GM19463 (cell line): Measurements from ENCODE around the gene GGTLC1.
"Not testable (repeated sequence)": the region's sequence is repeated elsewhere in the genome, so short reads cannot be mapped to it uniquely, and the experiment has no call there.

Source experiments
- ATAC-seq: cut with Tn5 transposase; IDR thresholded peaks from one replicate; pipeline ENCODE4 v1.9.1; 2021; ENCODE audit warnings: mild to moderate bottlenecking, moderate library complexity; ENCODE audit not compliant: unreplicated experiment

GGTLC1 gene

DNA sequence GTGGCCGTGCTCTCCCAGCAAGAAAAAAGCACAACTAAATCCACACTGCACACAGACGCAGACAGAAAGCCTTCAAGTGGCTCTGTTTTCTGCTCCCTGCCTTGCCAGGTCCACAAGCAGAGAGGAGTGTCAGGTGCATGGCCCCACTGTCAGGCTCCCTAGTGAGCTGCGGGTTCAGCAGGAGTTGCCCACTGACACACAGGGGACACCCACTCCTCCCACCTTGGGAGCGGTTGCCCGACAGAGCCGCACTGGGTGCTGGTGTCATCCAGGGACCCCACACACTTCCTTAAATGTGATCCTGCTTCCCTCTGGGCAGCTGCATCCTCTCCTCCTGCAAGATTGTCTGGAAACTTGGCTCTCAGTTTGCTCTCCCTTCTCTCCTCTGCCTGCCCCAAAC, 6.7 kb upstream of the GGTLC1 start:
- not testable (repeated sequence) for ATAC-seq

- not testable (repeated sequence) for ATAC-seq
Observed at GRCh38 chr20:23994001-23994633, 5.5 kb upstream of the GGTLC1 start.

GRCh38 chr20:23993440-23993839, 4.9 kb upstream of the GGTLC1 start:
- ATAC-seq: not testable (repeated sequence)

- not testable (repeated sequence) for ATAC-seq
Observed at GRCh38 chr20:23990296-23990695, 1.7 kb upstream of the GGTLC1 start.

DNA sequence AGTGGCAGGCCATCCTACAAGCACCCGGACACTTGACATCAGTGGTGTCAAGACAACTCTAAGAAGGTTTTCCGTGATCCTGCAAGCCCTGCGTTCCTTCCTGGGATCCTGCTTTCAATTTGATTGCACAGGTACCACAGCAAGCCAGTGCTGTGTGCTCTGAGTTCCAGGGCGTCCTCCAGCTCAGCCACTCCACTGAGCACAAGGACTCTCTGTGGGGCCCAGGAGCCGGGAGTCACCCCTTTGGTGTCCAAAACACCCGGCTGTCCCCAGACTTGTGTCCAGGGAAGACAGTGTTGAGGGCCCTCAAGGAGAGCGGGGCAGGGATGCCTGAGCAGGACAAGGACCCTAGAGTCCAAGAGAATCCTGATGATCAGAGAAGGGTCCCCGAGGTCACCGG, 387 bp upstream of the GGTLC1 start:
- ATAC-seq: not testable (repeated sequence)

DNA sequence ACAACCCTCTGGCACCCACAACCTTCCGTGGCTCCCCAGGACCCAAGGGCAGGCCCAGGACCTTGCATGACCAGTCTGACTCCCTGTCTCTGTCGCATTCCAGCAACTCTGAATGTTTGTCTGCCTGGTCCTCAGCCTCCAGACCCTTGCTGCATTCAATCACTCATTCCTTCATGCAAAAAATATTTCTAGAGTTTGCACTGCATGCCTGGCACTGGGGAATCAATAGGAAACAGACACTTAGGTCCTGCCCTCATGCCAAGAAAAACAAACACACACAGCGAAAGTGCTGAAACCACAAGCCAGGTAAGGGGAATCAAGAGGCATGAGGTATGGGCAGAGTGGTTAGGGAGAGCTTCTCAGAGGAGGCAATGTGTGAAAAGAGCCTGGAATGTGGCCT, 1.9 kb downstream of the GGTLC1 start:
- ATAC-seq: not testable (repeated sequence)

- ATAC-seq: not testable (repeated sequence)
Observed at GRCh38 chr20:23986310-23986709, 2.3 kb downstream of the GGTLC1 start.

DNA sequence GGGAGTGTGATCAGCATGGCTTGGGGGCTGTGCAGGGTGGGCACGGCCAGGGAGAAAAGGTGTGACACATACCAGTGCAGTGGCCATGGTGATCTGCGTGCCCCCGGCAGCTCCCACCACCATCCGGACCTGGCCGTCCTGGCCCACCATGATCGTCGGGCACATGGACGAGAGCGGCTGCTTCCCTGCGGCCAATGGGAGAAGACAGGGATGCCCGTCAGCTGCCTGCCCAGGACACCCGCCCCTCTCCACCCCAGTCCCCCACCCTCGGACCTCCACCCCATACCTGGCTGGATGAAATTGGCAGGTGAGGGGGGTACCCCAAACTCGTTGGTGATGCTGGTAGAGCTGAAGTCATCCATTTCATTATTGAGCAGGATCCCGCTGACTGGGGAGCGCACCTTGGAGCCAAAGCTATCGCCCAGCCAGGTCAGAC, 2.8 kb downstream of the GGTLC1 start:
- not testable (repeated sequence) for ATAC-seq

- not testable (repeated sequence) for ATAC-seq
Observed at GRCh38 chr20:23985066-23985789, 3.4 kb downstream of the GGTLC1 start.

DNA sequence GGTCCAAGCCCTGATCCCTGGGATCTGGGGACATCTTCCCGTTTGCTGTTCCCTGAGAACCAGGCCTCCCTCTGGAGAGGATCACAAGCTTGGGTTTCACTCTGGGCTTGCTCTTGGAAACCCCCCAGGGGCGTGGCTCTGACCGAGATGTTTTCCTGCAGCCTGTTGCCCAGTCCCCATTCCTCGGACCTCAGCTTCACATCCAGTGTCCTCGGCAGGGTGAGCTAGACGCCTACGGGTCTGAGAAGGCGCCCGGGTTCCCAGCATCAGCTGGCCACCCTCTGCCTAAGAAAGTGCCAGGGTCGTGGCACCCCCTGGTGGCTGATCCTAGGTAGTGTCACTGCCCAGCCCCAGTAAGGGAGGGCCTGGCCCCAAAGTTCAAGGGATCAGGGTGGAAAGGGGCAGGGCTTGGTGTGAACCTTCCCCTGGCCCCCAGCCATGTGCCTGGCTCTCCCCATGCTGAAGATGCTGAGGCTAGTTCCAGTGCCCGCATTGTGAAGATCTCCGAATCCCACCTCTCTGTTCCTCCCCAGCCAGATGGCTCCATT, 4.0 kb downstream of the GGTLC1 start:
- ATAC-seq: not testable (repeated sequence)

DNA sequence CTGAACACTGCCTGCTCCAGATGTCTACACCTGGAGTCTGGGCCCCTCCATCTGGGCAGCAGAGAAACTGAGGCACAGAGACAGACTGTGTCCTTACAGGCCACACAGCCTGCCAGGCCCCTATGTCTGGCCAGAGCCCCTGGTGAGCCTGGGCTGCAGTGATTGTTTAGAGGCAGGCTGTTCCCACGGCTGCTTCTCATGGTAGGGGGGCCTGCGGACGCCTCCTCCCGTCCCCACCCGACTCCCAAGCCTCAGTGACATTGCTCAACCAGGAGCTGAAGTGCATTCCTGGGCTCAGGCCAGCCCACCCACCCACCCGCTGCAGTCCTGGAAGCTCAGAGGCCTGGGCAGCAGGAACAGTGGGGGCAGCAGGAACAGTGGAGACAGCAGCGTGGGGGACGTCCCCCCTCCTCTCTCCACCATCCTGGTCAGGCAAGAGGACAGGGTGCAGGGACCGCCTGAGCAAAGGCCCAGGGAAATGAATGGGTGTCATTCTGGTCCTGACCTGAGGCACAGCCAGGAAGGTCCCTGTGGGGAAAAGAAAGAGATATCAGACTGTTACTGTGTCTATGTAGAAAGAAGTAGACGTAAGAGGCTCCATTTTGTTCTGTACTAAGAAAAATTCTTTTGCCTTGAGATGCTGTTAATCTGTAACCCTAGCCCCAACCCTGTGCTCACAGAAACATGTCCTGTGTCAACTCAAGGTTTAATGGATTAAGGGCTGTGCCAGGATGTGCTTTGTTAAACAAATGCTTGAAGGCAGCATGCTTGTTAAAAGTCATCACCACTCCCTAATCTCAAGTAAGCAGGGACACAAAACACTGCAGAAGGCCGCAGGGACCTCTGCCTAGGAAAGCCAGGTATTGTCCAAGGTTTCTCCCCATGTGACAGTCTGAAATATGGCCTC, 6.2 kb downstream of the GGTLC1 start:
- ATAC-seq: not testable (repeated sequence)

- not testable (repeated sequence) for ATAC-seq
Observed at GRCh38 chr20:23981526-23981925, 7.1 kb downstream of the GGTLC1 start.

DNA sequence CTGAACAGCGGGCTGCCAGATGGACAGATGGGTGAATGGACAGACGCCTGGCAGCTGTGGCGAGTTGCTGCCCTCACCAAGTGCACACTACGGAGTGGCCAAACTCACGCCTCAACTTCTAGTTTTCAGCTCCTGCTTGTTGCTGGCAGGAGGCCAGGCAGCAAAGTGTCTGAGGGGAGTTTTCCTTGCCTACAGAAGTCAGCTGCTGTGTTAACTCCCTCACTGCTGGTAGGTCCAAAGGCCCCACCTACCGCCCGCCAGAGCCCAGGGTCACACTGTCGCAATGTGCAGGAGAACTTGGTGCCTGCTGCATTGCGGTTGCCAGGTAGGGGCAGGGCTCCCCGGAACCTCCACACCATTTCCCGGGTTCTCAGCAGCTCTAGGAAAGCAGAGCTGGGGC, 7.6 kb downstream of the GGTLC1 start:
- ATAC-seq: not testable (repeated sequence)

DNA sequence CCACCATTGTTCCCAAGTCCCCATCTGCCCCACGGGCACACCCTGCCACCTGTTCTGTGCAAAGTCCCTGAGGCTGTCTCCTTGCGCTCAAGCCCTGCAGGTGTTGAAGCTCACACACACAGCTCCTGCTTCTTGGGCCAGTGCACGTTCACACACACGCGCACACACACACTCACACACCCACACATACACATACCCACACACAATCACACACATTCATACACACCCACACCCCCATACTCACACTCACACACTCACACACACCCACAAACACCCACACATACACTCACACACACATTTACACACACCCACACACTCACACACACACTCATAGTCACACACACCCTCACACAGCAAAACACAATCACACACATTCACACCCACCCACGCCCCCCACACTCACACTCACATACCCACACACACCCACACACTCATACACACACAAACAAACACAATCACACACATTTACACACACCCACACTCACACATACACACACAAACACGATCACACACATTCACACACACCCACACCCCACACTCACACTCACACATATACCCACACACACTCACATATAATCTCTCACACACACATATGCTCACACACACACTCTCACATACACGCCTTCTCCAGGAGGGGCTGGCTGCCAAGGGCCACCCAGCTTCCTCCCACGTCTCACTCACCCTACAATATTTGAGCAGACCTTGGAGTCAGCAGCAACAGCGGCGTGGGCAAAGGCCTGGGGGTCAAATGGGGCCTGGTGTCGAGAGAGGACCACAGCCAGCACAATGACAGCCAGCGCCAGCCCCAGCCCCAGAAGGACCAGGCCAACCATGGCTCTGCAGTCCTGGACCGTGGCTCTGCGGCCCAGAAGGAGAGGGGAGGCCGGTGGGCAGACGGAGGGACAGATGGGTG, 8.4 kb downstream of the GGTLC1 start:
- ATAC-seq: not testable (repeated sequence)

- not testable (repeated sequence) for ATAC-seq
Observed at GRCh38 chr20:23979380-23979779, 9.2 kb downstream of the GGTLC1 start.

GRCh38 chr20:23978457-23978856, 10.1 kb downstream of the GGTLC1 start:
- ATAC-seq: not testable (repeated sequence)

GRCh38 chr20:23974966-23975365, 13.6 kb downstream of the GGTLC1 start:
- ATAC-seq: no peak

DNA sequence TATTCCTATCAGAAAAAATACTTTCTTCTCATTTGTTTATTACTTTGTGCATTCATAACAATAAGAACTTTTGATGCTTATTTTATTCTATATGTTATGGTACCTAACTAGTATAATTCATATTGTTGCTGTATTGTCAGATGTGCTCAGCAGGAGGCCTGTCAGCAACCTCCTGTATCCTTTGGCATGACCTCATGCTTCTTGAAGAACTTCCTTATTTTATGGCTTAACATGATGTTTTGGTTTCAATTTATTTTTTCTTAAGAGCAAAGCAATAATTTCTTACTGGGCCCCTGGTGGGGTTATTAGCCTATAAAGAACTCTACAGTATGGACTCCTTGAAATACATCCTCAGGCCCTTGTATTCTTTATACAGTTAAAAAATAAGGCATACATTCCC, 17.3 kb downstream of the GGTLC1 start:
- ATAC-seq: no peak

DNA sequence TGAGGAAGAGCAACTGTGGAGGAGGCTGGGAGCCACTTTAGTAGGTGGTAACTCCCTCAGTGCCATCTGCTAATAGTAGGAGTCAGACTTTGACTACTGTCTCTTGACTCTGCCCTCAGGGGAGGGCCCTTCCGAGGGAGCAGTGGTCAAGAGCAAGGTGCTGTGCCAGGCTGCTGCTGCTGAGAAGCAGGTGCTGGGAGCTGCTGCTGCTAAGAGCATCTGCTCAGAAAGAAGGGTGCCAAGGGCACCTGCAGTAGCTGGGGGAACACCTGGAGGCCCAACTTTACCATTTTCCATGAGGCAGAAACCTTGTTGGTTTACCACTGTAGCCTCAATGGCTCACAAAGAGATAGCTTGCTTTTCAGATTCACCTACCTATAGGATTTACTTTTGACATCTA, 18.5 kb downstream of the GGTLC1 start:
- ATAC-seq: no peak

GRCh38 chr20:23967616-23967979, 21.0 kb downstream of the GGTLC1 start:
- no peak for ATAC-seq
